Fibroblast of villous mesenchyme (primary cell): ENCODE data around the gene PARVA. TPM values are rescaled to one million over a fixed set of nuclear protein-coding genes. Genes with fewer than 3 reads are reported as not detected.

Source experiments
- DNase-seq: peaks from one replicate; pipeline ENCODE4 v3.0.0-alpha.2; 2010; ENCODE audit warnings: low read depth
- H3K4me3 ChIP-seq: 2 replicates; pipeline ENCODE4 v1.5.1; 2011; ENCODE audit warnings: low read depth, mild to moderate bottlenecking, low read length
- CTCF ChIP-seq: IDR thresholded peaks from 2 replicates; pipeline ENCODE4 v1.5.1; 2012; ENCODE audit warnings: low read depth, mild to moderate bottlenecking, low read length; ENCODE audit not compliant: insufficient read depth
- total RNA-seq: library from RNA; depleted of rRNA; stranded (reverse); fragments of >200 nt; gene quantifications from 2 replicates; pipeline ENCODE4 v1.2.3, GENCODE V29; 2012

The PARVA gene
- total RNA-seq, 1 donor: 76.4 TPM

GRCh38 chr11:12496181-12497025, 119.0 kb downstream of the PARVA start:
- TF ChIP-seq CTCF: peak; percentile 30
- no peak for DNase-seq
- H3K4me3 ChIP-seq: no peak overlapping the region

GRCh38 chr11:12497431-12497830, 120.1 kb downstream of the PARVA start:
- H3K4me3 ChIP-seq: no peak overlapping the region
- DNase-seq: no peak

GRCh38 chr11:12499071-12499470, 121.7 kb downstream of the PARVA start:
- no peak overlapping the region for H3K4me3 ChIP-seq
- no peak for TF ChIP-seq CTCF
- no peak for DNase-seq

More at GRCh38 chr11:12497431-12497830, 120.1 kb downstream of the PARVA start:
- TF ChIP-seq CTCF: no peak

- no peak for TF ChIP-seq CTCF
- DNase-seq: peak; percentile 54
Measured at GRCh38 chr11:12502046-12502445, 124.7 kb downstream of the PARVA start.

GRCh38 chr11:12503039-12503484, 125.7 kb downstream of the PARVA start:
- no peak overlapping the region for H3K4me3 ChIP-seq
- DNase-seq: peak; percentile 55
- TF ChIP-seq CTCF: no peak

More at GRCh38 chr11:12502046-12502445, 124.7 kb downstream of the PARVA start:
- no peak overlapping the region for H3K4me3 ChIP-seq

- no peak for TF ChIP-seq CTCF
- no peak for DNase-seq
- no peak overlapping the region for H3K4me3 ChIP-seq
Measured at GRCh38 chr11:12503886-12504285, 126.5 kb downstream of the PARVA start.
